Skin of body (tissue), 2 donors: ENCODE data around the gene TBC1D16. TPM values are rescaled to one million over a fixed set of nuclear protein-coding genes. Genes with fewer than 3 reads are reported as not detected.

ENCODE experiments used
- DNase-seq: peaks from one replicate; lab custom pipeline; 2025; lab: John Stamatoyannopoulos, UW
- total RNA-seq: library from RNA; depleted of rRNA; stranded (reverse); fragments of >200 nt; gene quantifications from one replicate; pipeline ENCODE4 v1.2.3, GENCODE V29; 2014

Gene TBC1D16
- total RNA-seq, 1 donor from 2014 or later, result 18.3 TPM

DNA sequence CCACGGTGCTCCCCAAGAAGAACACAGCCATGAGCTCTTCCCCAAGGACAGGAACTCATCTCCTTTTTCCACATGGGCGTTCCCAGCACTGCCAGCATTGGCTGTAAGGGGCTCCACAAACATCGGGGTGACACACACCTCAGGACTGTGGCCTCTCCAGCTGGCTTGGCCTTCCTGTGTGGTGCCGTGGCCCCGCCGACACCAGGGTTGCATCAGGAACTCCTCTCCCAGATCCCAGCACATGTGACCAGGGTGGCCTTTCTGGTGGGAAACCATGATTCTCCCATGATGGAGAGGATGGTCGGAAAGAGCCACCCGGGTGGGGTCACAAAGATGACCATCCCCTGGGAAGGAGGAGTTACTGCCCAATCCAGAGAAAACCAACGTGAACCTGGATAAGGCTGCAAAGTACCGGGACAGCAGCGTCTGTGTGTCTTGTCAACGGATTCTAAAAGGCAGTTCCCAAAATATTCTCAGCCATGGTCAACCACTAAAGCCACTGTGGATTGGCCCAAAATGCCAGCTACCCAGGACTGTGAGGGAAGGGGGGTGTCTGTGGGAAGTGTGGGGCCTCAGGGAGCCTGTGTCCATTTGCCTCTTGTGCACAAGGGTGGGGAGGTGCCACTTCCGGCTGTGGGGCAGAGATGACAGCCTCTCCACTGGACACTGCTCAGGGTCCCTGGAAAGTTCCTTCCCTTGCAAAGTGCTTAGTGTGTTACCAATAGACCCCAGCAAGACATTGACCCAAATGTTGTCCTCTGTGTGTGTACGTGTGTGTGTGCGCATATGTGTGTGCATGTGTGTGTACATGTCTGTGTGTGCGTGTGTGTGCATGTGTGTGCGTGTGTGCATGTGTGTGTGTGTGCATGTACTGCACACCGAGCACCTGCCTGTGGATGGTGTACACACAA lies 118.4 kb downstream of the TBC1D16 start:
- no peak for DNase-seq

DNA sequence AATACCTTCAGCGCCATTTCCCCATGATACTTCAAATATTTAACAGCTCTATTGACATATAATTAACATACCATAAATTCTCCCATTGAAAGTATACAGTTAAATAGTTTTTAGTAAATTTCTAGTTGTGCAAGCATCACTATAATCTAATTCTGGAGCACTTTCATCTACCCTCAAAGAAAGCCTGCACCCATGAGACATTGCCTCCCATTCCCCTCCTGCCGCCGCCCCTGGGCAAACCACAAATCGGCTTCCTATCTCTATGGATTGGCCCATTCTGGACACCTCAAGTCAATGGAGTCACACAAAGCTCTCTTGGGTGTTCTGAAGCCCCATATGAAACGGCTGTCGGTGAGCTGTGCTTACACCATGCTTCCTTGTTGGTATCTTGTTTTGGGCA lies 119.2 kb downstream of the TBC1D16 start:
- DNase-seq, result no peak

DNA sequence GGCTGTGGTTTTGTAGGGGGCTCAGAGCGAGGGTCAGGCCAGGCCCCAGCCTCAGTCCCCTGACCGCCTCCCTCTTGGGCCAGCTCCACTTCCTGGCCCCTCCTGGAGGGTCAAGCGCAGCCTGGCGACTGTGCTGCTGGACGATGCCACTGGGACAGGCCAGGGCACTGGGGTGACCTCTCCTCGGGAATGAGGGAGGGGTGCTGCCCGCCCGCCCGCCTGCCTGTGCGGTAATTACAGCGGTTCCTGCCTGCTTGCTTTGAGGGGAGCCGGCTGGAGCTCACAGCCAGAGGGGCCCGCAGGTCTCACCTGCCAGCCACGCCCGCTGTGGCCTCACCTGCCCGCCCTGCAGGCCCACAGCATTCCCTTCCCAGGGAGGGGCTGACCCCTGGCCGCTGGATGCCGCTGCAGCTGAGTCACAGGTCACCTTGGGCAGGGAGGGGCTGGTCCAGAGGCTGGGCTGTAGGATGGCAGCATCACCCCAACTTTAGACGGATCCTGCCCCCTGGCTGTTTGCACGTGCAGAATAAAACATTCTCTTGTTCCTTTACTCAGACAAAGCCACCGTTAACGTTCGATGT lies 119.7 kb downstream of the TBC1D16 start:
- no peak for DNase-seq

- DNase-seq, result no peak
Measured at GRCh38 chr17:79914813-79915740, 120.6 kb downstream of the TBC1D16 start.

DNA sequence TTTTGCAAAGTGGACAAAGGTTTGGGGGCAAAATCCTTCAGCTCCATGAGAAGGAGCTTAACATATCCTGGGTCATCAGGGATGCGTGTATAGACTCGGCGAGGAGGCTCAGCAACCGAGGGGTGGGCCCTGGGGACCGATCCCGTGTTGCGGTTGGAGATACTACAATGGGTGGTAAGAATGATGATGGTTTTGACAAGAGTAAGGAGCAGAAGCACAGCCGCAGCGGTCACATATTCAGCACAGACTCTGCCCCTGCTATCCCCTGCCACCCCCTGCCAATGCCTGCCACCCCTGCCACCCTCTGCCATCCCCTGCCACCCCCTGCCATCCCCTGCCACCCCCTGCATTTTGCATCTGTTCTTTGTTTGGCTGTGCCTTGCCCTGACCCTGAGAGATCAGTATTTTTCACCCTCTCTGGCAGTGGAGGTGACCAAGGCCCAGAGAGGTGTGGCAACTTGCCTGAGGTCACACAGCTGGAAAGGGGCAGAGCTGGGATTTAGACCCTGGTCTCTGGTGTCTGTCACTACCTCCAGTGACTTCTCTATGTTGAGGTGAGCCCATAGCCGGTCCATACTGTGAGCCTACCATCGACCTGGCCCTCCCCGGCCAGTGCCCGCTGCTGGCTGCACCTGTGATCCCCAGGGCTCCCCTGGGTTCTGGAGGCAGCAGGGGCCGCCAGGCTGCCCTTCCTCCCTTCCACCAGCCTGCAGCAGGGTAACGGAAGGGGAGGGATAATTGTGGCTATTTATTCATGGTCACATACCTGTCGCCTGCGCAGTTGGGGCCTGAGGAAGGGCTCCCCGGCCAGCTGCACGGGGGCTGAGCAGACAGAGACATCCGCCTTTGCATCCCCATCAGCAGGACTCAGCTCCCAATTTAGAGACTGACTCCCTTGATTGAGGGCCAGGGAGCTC lies 121.5 kb downstream of the TBC1D16 start:
- DNase-seq, result no peak

GRCh38 chr17:79913451-79913850 lies 122.2 kb downstream of the TBC1D16 start:
- no peak for DNase-seq

DNA sequence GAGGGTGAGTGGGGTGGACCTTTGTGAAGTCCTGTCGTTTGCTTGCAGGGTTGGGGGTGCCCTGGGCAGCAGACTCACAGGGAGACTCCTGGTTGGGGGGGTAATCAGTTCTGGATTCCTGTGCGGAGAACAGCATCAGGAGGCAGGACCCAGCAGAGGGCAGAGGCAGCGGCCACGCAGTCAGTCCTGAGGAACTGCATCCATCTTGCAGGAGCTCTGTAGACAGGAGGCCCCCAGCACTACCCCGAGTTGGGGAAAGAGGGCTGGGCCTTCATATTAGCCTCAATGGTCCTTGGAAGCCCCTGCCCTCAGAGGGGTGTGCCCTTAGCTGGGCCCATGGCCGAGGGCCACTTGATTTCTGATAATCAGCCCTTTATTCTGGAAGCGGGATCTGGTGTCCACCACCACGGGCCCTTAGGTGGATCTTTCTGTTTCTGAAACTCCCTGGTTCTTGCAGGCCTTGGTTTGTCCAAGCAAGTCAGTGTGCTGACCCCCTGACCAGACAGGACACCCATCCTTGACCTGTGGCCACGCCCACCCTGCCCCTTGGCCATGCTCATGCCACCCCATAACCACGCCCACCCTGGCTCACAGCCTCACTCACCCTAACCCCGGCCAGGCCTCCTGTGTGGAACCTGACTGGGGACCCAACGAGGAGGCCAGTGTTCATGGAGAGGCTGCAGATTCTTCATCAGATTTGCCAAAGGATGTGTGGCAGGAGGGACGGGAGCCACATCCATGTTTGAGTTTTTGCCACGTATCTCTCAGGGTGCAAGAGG lies 122.9 kb downstream of the TBC1D16 start:
- no peak for DNase-seq

- no peak for DNase-seq
Measured at GRCh38 chr17:79911430-79912399, 124.0 kb downstream of the TBC1D16 start.

DNA sequence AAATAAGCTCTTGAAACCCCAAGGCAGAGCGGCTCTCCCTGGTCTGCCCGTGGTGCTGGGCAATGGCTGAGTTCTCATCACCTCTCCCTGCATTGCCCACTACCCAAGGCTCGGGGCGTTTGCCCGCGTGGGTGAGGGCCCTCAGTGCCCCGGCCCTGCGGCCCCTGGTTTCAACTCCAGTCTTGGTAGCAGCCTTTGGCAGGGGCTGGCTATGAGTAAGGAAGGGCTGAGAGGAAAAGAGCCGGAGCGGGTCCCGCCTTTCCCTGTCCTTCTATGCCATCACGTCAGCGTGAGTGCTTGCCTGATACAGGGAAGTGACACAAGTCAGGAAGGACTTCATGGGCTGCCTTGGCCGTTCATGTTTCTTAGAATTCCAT lies 124.7 kb downstream of the TBC1D16 start:
- no peak for DNase-seq

- DNase-seq, result no peak
Measured at GRCh38 chr17:79909121-79909520, 126.6 kb downstream of the TBC1D16 start.

GRCh38 chr17:79907850-79908249 lies 127.8 kb downstream of the TBC1D16 start:
- DNase-seq, result no peak

GRCh38 chr17:79907217-79907715 lies 128.4 kb downstream of the TBC1D16 start:
- no peak for DNase-seq

DNA sequence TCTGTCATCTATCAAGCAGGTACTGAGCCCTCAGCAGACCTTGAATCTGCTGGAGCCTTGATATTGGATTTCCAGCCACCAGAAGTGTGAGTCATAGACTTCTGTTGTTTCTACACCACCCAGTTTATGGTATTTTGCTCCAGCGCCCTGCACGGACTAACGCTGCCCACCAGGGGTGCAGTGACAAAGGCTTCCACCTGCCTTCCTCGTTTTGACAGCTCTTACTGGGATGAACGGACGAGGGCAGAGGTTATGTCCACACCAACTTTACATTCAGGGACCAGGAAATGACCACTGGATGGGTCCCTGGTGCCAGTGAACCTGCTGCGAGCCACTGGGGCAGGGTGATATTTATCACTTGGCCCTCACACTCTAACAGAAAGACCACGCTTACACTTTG lies 129.8 kb downstream of the TBC1D16 start:
- DNase-seq, result no peak

GRCh38 chr17:79904865-79905264 lies 130.8 kb downstream of the TBC1D16 start:
- DNase-seq, result no peak

DNA sequence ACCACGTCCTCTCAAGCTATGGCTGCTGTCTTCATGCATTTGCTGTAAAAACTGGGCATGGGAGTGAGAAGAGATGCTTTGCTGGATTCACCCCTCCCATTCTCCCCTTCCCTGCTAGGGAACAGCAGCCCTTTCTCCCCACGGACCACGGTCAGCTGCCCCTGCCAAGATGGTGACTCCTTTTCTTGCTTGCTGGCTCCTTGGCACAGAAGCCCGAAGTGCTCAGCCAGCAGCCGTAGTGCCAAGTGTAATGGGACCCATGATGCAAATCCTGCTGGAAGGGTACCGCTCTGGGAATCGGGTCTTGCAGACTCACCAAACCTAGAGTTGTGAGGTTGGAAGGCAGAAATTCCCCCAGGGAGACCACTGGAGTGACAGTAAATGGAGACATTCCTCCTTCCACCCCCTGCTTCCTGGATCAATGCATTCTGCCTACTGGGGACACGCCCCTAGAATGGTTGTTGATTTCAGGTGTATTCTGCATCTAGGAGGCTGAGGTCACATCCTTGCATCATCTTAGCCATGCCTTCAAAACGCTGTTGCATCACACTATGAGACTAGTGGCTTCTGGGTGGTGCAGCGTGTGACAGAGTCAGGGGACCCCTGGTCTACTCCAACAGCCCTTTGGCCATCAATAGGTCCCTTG lies 133.4 kb downstream of the TBC1D16 start:
- no peak for DNase-seq

DNA sequence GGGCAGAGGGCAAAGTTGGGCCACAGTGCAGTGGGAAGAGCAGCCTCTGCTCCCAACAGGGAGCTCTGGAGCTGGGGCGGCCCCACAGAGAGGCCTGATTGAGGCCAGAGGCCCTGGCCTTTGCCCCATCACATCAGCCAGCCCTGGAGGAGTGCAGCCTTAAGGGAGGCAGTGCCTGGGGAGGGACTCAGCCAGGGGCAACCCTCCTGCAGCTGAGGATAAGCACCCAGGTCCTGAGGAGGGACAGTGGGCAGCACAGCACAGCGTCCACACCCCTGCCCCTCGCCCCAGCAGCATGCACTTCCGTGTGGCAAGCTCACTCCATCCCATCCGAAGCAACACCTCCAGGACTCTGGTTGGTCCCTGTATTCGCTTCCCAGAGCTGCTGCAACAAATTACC lies 134.5 kb downstream of the TBC1D16 start:
- DNase-seq, result no peak

DNA sequence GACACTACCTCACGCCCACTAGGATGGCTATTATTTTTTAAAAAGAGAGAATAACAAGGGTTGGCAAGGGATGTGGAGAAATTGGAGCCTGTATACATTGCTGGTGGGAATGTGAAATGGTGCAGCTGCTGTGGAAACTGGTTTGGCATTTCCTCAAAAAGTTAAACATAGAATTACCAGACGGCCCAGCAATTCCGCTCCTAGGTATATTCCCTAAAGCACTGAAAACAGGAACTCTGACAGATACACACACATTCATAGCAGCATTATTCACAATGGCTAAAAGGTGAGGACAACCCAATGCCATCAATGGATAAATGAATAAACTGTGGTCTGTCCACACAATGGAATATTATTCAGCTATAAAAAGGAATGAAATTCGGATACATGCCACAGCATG lies 136.1 kb downstream of the TBC1D16 start:
- no peak for DNase-seq
